22Rv1 (cell line): ENCODE results near the gene LATS2.

ENCODE experiments used
- CTCF ChIP-seq: fragments of 450-650 bp; IDR thresholded peaks from 2 replicates; pipeline ENCODE4 v1.5.1; 2017; ENCODE audit warnings: mild to moderate bottlenecking
- ZFX ChIP-seq: fragments of 450-650 bp; IDR thresholded peaks from 2 replicates; pipeline ENCODE4 v1.6.1; 2017; ENCODE audit warnings: antibody characterized with exemption, borderline replicate concordance

DNA sequence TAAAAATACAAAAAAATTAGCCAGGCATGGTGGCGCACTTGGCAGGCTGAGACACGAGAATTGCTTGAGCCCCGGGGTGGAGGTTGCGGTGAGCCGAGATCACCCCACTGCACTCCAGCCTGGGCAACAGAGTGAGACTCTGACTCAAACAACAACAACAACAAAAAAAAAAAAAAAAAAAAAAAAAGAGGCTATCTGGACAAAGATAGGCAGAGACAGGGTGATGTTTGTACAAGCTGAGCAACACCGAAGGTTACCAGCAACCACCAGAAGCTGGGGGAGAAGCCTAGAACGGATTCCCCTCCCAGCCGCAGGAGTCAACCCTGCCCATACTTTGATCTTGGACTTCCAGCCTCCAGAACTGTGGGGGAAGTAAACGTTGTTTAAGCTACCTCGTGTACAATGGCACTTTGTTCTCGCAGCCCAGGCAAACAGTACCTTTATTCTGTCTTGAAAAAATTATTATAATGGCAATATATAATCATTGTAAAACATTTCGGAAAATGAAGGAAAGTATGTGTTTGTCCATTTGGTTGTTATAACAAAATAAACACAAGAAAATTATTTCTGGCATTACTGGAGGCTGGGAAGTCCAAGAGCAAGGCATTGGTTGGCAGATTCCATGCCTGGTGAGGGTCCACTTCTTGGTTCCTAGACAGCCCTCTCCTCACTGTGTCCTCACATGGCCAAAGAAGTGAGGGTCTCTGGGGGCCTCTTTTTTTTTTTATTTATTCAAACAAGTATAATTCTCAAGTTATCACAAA lies 39.8 kb upstream of the LATS2 start:
- TF ChIP-seq CTCF (no peak), ZFX (no peak)
